ENCODE measurements around the gene KRTAP16-1. TPM values are rescaled to one million over a fixed set of nuclear protein-coding genes. Genes with fewer than 3 reads are reported as not detected.
A peak's percentile ranks its signal among the peaks of the same experiment; 100 is the strongest.

Gene KRTAP16-1
- total RNA-seq, 3 donors from 2014 or later (not counting 1 experiment from before 2014, with no cell fraction given), result 0.16 to 0.23 (median 0.23) TPM

- Mint-ChIP-seq H3K27me3 (ENCODE audit: low read depth in 2 of 2) (peaks cover 0 to 11% of the 10 kb centered on the region in 2 donors), H3K36me3 (no peaks in the 10 kb centered on the region), H3K4me3 (no peak overlapping the region), H3K9me3 (no peaks in the 10 kb centered on the region), H3K4me1 (peaks cover 32 to 44% of the 10 kb centered on the region in 2 donors), H3K27ac (no peak overlapping the region)
- no peaks in the 10 kb centered on the region for H3K27me3 ChIP-seq (ENCODE audit: control insufficient read depth, insufficient read depth, low read length)
- intact Hi-C loops (cut with micrococcal nuclease), result no loop called here
- peaks cover 47% of the 10 kb centered on the region for H3K4me1 ChIP-seq (ENCODE audit: control insufficient read depth, insufficient read depth, low read length)
- H3K36me3 ChIP-seq (ENCODE audit: control insufficient read depth, insufficient read depth, low read length), result no peaks in the 10 kb centered on the region
- no peak overlapping the region for H3K4me3 ChIP-seq (ENCODE audit: low read length)
- H3K9me3 ChIP-seq (ENCODE audit: control insufficient read depth, insufficient read depth, low read length), result no peaks in the 10 kb centered on the region
- DNase-seq (no peak), ATAC-seq (no peak)
- no peak for TF ChIP-seq CTCF (IDR thresholded peaks at IDR 0.05)
- 100% methylated on average over 1 of the region's 1 CpG for WGBS (ENCODE audit: insufficient coverage)
- H3K27ac ChIP-seq (ENCODE audit: low read length), result no peak overlapping the region
Measured at GRCh38 chr17:41335747-41336146, 26.6 kb upstream of the KRTAP16-1 start.

- ATAC-seq (peak in 2 of 3 donors; percentile 35 to 40), DNase-seq (peak in 1 of 2 donors; percentile 47)
- no peak overlapping the region for H3K4me3 ChIP-seq (ENCODE audit: low read length)
- Mint-ChIP-seq H3K36me3 (no peaks in the 10 kb centered on the region), H3K27ac (peak overlapping the region in 1 of 2 donors; percentile 38), H3K9me3 (no peaks in the 10 kb centered on the region), H3K27me3 (ENCODE audit: low read depth in 2 of 2) (peaks cover 0 to 9% of the 10 kb centered on the region in 2 donors), H3K4me3 (no peak overlapping the region), H3K4me1 (peaks cover 21 to 33% of the 10 kb centered on the region in 2 donors)
- 59% methylated on average over 6 of the region's 6 CpGs for WGBS (ENCODE audit: insufficient coverage)
- H3K36me3 ChIP-seq (ENCODE audit: control insufficient read depth, insufficient read depth, low read length), result no peaks in the 10 kb centered on the region
- H3K9me3 ChIP-seq (ENCODE audit: control insufficient read depth, insufficient read depth, low read length), result no peaks in the 10 kb centered on the region
- intact Hi-C loops (cut with micrococcal nuclease), result no loop called here
- TF ChIP-seq CTCF (IDR thresholded peaks at IDR 0.05), result no peak
- H3K27me3 ChIP-seq (ENCODE audit: control insufficient read depth, insufficient read depth, low read length), result no peaks in the 10 kb centered on the region
- no peak overlapping the region for H3K27ac ChIP-seq (ENCODE audit: low read length)
- H3K4me1 ChIP-seq (ENCODE audit: control insufficient read depth, insufficient read depth, low read length), result peaks cover 36% of the 10 kb centered on the region
Measured at GRCh38 chr17:41334385-41335305, 25.5 kb upstream of the KRTAP16-1 start.

- no peaks in the 10 kb centered on the region for H3K9me3 Mint-ChIP-seq
- Histone ChIP-seq H3K36me3 (ENCODE audit: control insufficient read depth, insufficient read depth, low read length) (no peaks in the 10 kb centered on the region), H3K27ac (ENCODE audit: low read length) (no peak overlapping the region), H3K9me3 (ENCODE audit: control insufficient read depth, insufficient read depth, low read length) (no peaks in the 10 kb centered on the region), H3K4me3 (ENCODE audit: low read length) (no peak overlapping the region), H3K27me3 (ENCODE audit: control insufficient read depth, insufficient read depth, low read length) (no peaks in the 10 kb centered on the region), H3K4me1 (ENCODE audit: control insufficient read depth, insufficient read depth, low read length) (peaks cover 32% of the 10 kb centered on the region)
- 97% methylated on average over 3 of the region's 3 CpGs for WGBS (ENCODE audit: insufficient coverage)
- peak overlapping the region; percentile 18 for H3K4me3 Mint-ChIP-seq
- DNase-seq (no peak), ATAC-seq (no peak)
- peaks cover 13 to 25% of the 10 kb centered on the region in 2 donors for H3K4me1 Mint-ChIP-seq
- H3K27ac Mint-ChIP-seq, result peak overlapping the region; percentile 7 to 25
- intact Hi-C loops (cut with micrococcal nuclease), result no loop called here
- H3K27me3 Mint-ChIP-seq (ENCODE audit: low read depth in 2 of 2), result peaks cover 0 to 9% of the 10 kb centered on the region in 2 donors
- no peaks in the 10 kb centered on the region for H3K36me3 Mint-ChIP-seq
- TF ChIP-seq CTCF (IDR thresholded peaks at IDR 0.05), result no peak
Measured at GRCh38 chr17:41333836-41334235, 24.7 kb upstream of the KRTAP16-1 start.
